IMR-90 (cell line): ENCODE measurements around the gene NPW. TPM values are rescaled to one million over a fixed set of nuclear protein-coding genes. Genes with fewer than 3 reads are reported as not detected.

ENCODE experiments used
- ATAC-seq: fragments of 200-7000 bp; cut with Tn5 transposase; 2 replicates; pipeline ENCODE4 v1.9.1; 2020; ENCODE audit warnings: low read depth, mild to moderate bottlenecking, moderate library complexity
- BruUV-seq: library from RNA; stranded (reverse); fragments of 400-500 nt; replicated peaks from 2 replicates; lab custom pipeline; 2021; lab: Mats Ljungman, UMichigan
- CTCF ChIA-PET: fragments of 300-600 bp; formaldehyde crosslinking; extraction: SDS; loops from one replicate; lab custom pipeline; 2021; ENCODE audit warnings: antibody characterized with exemption; lab: Yijun Ruan, JAX
- POLR2A ChIA-PET: fragments of 300-600 bp; sonication (Branson Sonifier 250); formaldehyde crosslinking; loops from one replicate; lab custom pipeline; 2022; ENCODE audit warnings: antibody characterized with exemption; ENCODE audit not compliant: unreplicated experiment; lab: Charles Lee
- DNase-seq: peaks from one replicate; pipeline ENCODE4 v3.0.0; 2013
- H2AFZ ChIP-seq: replicated peaks from 2 replicates; pipeline ENCODE3; 2013; ENCODE audit warnings: low read length, mild to moderate bottlenecking; ENCODE audit not compliant: poor library complexity
- H2AK5ac ChIP-seq: 2 replicates; pipeline ENCODE4 v1.6.1; 2013; ENCODE audit warnings: low read depth, low read length, inconsistent platforms
- H2AK9ac ChIP-seq: replicated peaks from 2 replicates; pipeline ENCODE3; 2013; ENCODE audit warnings: mild to moderate bottlenecking, low read depth, low read length, moderate library complexity; ENCODE audit not compliant: poor library complexity
- H2BK120ac ChIP-seq: 2 replicates; pipeline ENCODE4 v1.6.1; 2013; ENCODE audit warnings: low read depth, low read length, inconsistent platforms
- H2BK15ac ChIP-seq: 3 replicates; pipeline ENCODE4 v1.6.1; 2013; ENCODE audit warnings: low read depth, low read length, inconsistent platforms
- H2BK20ac ChIP-seq: 2 replicates; pipeline ENCODE4 v1.6.1; 2013; ENCODE audit warnings: low read depth, mild to moderate bottlenecking, inconsistent platforms, low read length, moderate library complexity
- H2BK5ac ChIP-seq: 2 replicates; pipeline ENCODE4 v1.6.1; 2013; ENCODE audit warnings: mild to moderate bottlenecking, low read depth, low read length, inconsistent platforms; ENCODE audit not compliant: poor library complexity, severe bottlenecking
- H3K14ac ChIP-seq: replicated peaks from 2 replicates; pipeline ENCODE4 v1.6.1; 2013; ENCODE audit warnings: low read depth, low read length, inconsistent platforms
- H3K18ac ChIP-seq: 2 replicates; pipeline ENCODE4 v1.6.1; 2013; ENCODE audit warnings: low read depth, low read length, control low read depth
- H3K23ac ChIP-seq: 2 replicates; pipeline ENCODE4 v1.6.1; 2013; ENCODE audit warnings: low read depth, low read length, inconsistent platforms
- H3K27ac ChIP-seq: 2 replicates; pipeline ENCODE4 v1.5.1; 2013; ENCODE audit warnings: mild to moderate bottlenecking, control low read depth, low read length; ENCODE audit not compliant: insufficient read depth
- H3K27me3 ChIP-seq: 2 replicates; pipeline ENCODE4 v1.6.1; 2013; ENCODE audit warnings: low read length; ENCODE audit not compliant: control insufficient read depth, insufficient read depth
- H3K36me3 ChIP-seq: 2 replicates; pipeline ENCODE4 v1.6.1; 2013; ENCODE audit warnings: low read length, mixed read lengths; ENCODE audit not compliant: control insufficient read depth, insufficient read depth
- H3K4ac ChIP-seq: 2 replicates; pipeline ENCODE4 v1.6.1; 2013; ENCODE audit warnings: low read depth, low read length, inconsistent platforms
- H3K4me1 ChIP-seq: 2 replicates; pipeline ENCODE4 v1.6.1; 2013; ENCODE audit warnings: low read length, mixed read lengths; ENCODE audit not compliant: control insufficient read depth, insufficient read depth
- H3K4me2 ChIP-seq: 2 replicates; pipeline ENCODE4 v1.6.1; 2013; ENCODE audit warnings: low read depth, mild to moderate bottlenecking, control low read depth, low read length, moderate library complexity
- H3K4me3 ChIP-seq: 2 replicates; pipeline ENCODE4 v1.5.1; 2013; ENCODE audit warnings: low read depth, mild to moderate bottlenecking, control low read depth, low read length, moderate library complexity; ENCODE audit not compliant: insufficient read depth
- H3K56ac ChIP-seq: 2 replicates; pipeline ENCODE4 v1.6.1; 2013; ENCODE audit warnings: low read length, inconsistent platforms; ENCODE audit not compliant: insufficient read depth; ENCODE audit errors: extremely low read depth
- H3K79me1 ChIP-seq, 2 experiments: 2 replicates each; pipeline ENCODE4 v1.6.1; 2013; ENCODE audit warnings: low read length in 2 of 2, inconsistent platforms in 1 of 2, low read depth in 1 of 2
- H3K9ac ChIP-seq: 2 replicates; pipeline ENCODE4 v1.6.1; 2013; ENCODE audit warnings: low read depth, low read length, control low read depth
- H3K9me1 ChIP-seq: 2 replicates; pipeline ENCODE4 v1.6.1; 2013; ENCODE audit warnings: low read length, inconsistent platforms; ENCODE audit not compliant: insufficient read depth
- H3K9me3 ChIP-seq: 2 replicates; pipeline ENCODE4 v1.6.1; 2013; ENCODE audit warnings: low read length; ENCODE audit not compliant: control insufficient read depth, insufficient read depth
- H4K20me1 ChIP-seq: 2 replicates; pipeline ENCODE4 v1.6.1; 2013; ENCODE audit warnings: low read length, inconsistent platforms; ENCODE audit not compliant: insufficient read depth
- H4K5ac ChIP-seq: 2 replicates; pipeline ENCODE4 v1.6.1; 2013; ENCODE audit warnings: mild to moderate bottlenecking, low read depth, low read length, control low read depth
- H4K8ac ChIP-seq, 2 experiments: 2 replicates each; pipeline ENCODE4 v1.6.1; 2013; ENCODE audit warnings: low read depth in 2 of 2, low read length in 2 of 2, control low read depth in 1 of 2, inconsistent platforms in 1 of 2
- H4K91ac ChIP-seq: 2 replicates; pipeline ENCODE4 v1.6.1; 2013; ENCODE audit warnings: low read depth, low read length, inconsistent platforms; ENCODE audit not compliant: insufficient read depth
- CEBPB ChIP-seq: IDR thresholded peaks from 2 replicates; pipeline ENCODE4 v1.6.1; 2012; ENCODE audit warnings: low read depth, low read length, improper control_type of control experiment
- CHD1 ChIP-seq: IDR thresholded peaks from 2 replicates; pipeline ENCODE4 v1.6.1; 2012; ENCODE audit warnings: low read depth, low read length, improper control_type of control experiment
- CTCF ChIP-seq: conservative IDR thresholded peaks from 2 replicates; pipeline ENCODE4 v1.5.1; 2012; ENCODE audit warnings: mild to moderate bottlenecking, low read depth, low read length, improper control_type of control experiment
- ELK1 ChIP-seq: fragments of 150-350 bp; IDR thresholded peaks from 2 replicates; pipeline ENCODE4 v1.6.1; 2016; ENCODE audit warnings: low read depth, mild to moderate bottlenecking, low read length, moderate library complexity, borderline replicate concordance
- MAFK ChIP-seq: IDR thresholded peaks from 2 replicates; pipeline ENCODE4 v1.6.1; 2012; ENCODE audit warnings: low read depth, low read length, improper control_type of control experiment
- MAZ ChIP-seq: IDR thresholded peaks from 2 replicates; pipeline ENCODE4 v1.6.1; 2012; ENCODE audit warnings: low read depth, mild to moderate bottlenecking, low read length, improper control_type of control experiment, moderate library complexity, borderline replicate concordance
- MXI1 ChIP-seq: IDR thresholded peaks from 2 replicates; pipeline ENCODE4 v1.6.1; 2012; ENCODE audit warnings: low read depth, mild to moderate bottlenecking, low read length, moderate library complexity, borderline replicate concordance
- POLR2A ChIP-seq: IDR thresholded peaks from 2 replicates; pipeline ENCODE4 v1.6.1; 2012; ENCODE audit warnings: mild to moderate bottlenecking, low read depth, low read length
- RAD21 ChIP-seq: IDR thresholded peaks from 2 replicates; pipeline ENCODE4 v1.6.1; 2012; ENCODE audit warnings: low read length, improper control_type of control experiment
- RCOR1 ChIP-seq: IDR thresholded peaks from 2 replicates; pipeline ENCODE4 v1.6.1; 2012; ENCODE audit warnings: mild to moderate bottlenecking, low read length, improper control_type of control experiment; ENCODE audit not compliant: insufficient replicate concordance
- RFX5 ChIP-seq: IDR thresholded peaks from 2 replicates; pipeline ENCODE4 v1.8.0; 2012; ENCODE audit warnings: low read depth, mild to moderate bottlenecking, low read length, moderate library complexity
- USF2 ChIP-seq: fragments of 150-350 bp; IDR thresholded peaks from 2 replicates; pipeline ENCODE4 v1.6.1; 2017; ENCODE audit warnings: mild to moderate bottlenecking, antibody characterized with exemption, low read length, low read depth
- WGBS, 2 experiments: methylation state at CpG; one replicate each; pipeline versions ENCODE4 v1.1.5 to v1.1.7; 2013; ENCODE audit warnings: missing lambda C conversion rate in 2 of 2; ENCODE audit not compliant: insufficient read length in 1 of 2; ENCODE audit errors: extremely low coverage in 2 of 2; 5-methylcytosine and 5-hydroxymethylcytosine counted together
- dilution Hi-C: fragments of 300-500 bp; cut with HindIII; formaldehyde crosslinking; loops from one replicate; pipeline ENCODE4 v1.14.3; 2018; ENCODE audit warnings: low sequenced_read_pairs; ENCODE audit not compliant: unreplicated experiment
- in situ Hi-C: fragments of 300-500 bp; cut with MboI; formaldehyde crosslinking; loops from 3 replicates; pipeline ENCODE4 v1.14.3; 2019; ENCODE audit warnings: low sequenced_read_pairs, inconsistent platforms, mixed read lengths
- intact Hi-C: fragments of 100-400 bp; cut with micrococcal nuclease; formaldehyde crosslinking; loops from 2 replicates; pipeline ENCODE4 v1.10.0; 2022
- polyA plus RNA-seq, 3 experiments: library from polyadenylated mRNA; depleted of rRNA; stranded (reverse); fragments of >200 nt; gene quantifications; 2 replicates each; pipeline ENCODE4 v1.2.3, GENCODE V29; 2012; ENCODE audit warnings: low replicate concordance in 1 of 3
- total RNA-seq: library from RNA; depleted of rRNA; stranded (reverse); fragments of >200 nt; gene quantifications from 2 replicates; pipeline ENCODE4 v1.2.3, GENCODE V29; 2012

Gene NPW
- total and polyA plus RNA-seq, 2 of the 4 experiments (the other 2 are of a cell fraction) = 0.18 to 2.0 TPM

DNA sequence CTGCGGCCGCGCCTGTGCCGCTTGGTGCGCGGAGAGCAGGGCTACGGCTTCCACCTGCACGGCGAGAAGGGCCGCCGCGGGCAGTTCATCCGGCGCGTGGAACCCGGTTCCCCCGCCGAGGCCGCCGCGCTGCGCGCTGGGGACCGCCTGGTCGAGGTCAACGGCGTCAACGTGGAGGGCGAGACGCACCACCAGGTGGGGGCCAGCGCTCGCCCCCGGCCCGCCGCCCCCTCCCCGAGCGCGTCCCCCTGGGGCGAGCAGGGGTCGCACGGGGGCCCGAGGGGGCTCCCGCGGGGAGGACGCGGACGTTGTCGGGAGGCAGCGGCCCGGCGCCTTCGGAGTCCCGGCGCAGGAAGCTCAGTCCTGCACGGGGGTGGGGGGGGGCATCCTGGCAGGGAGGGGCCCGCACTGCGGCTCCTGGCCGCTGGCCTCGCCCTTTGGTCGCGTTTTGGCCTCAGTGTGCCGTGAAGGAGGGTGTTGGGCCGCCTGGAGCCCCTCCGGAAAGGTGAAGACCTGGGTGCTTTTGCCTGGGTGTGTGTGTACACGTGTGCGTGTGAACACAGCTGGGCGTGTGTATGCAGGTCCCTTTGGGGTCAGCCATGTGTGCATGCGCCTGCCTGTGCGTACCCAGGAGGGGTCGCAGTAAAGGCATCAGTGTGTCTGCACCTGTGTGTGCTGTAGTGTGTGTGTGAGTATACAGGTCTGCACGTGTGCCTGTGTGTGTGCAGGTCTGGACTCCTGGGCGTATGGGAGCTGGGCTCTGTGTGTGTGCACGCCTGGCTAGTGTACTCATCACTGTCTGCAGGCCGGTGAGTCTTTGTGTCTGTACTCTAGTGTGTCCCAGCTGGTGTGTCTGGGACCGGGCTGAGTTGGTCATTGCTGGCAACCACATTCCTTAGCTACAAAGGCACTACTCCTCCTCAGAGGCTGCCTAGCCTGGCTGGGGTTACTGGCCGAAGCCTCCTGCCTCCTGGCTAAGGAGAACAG, 7.7 kb downstream of the NPW start:
- H2AFZ ChIP-seq = peak overlapping the region; percentile 78
- ATAC-seq = peak; percentile 7
- no peak overlapping the region for H2BK20ac ChIP-seq
- TF ChIP-seq ELK1 (no peak), RCOR1 (peak; percentile 53), RAD21 (peak; percentile 12; the same call in 1 of the 2 replicates), MXI1 (peak; percentile 64), CEBPB (no peak), MAZ (no peak; the same call in 1 of the 2 replicates), CTCF (no peak), MAFK (no peak), RFX5 (no peak), CHD1 (no peak), USF2 (no peak), POLR2A (no peak)

More for the DNA sequence above, 7.7 kb downstream of the NPW start:
- no peaks in the 10 kb centered on the region for H3K27me3 ChIP-seq
- peaks cover 9% of the 10 kb centered on the region for H3K9me1 ChIP-seq
- BruUV-seq = no TSS peak
- peak overlapping the region; percentile 77 for H2AK9ac ChIP-seq
- H3K4ac ChIP-seq = peak overlapping the region; percentile 93
- dilution Hi-C loops (no loop called here), in situ Hi-C loops (no loop called here), intact Hi-C loops (no loop called here)
- H4K91ac ChIP-seq = peak overlapping the region; percentile 63
- peaks cover 6 to 48% of the 10 kb centered on the region in 2 experiments for H3K79me1 ChIP-seq
- peak overlapping the region; percentile 38 for H3K27ac ChIP-seq
- ChIA-PET POLR2A (interaction anchor here (0.6 kb wide), 1 partner anchor 130 kb away, joined by 6 read pairs; no protein-coding TSS in a partner anchor), CTCF (interaction anchor here (1.3 kb wide), 1 partner anchor 23 kb away, joined by 5 read pairs; no protein-coding TSS in a partner anchor)
- H4K8ac ChIP-seq = peak overlapping the region in 1 of 2 experiments; percentile 66; a peak in 1 of 4 replicates
- H4K20me1 ChIP-seq = peaks cover 15% of the 10 kb centered on the region
- peak overlapping the region; percentile 37; the same call in 1 of the 2 replicates for H2BK120ac ChIP-seq
- peak overlapping the region; percentile 69; the same call in 1 of the 3 replicates for H2BK15ac ChIP-seq
- peak overlapping the region; percentile 96 for H3K4me2 ChIP-seq
- H3K18ac ChIP-seq = peak overlapping the region; percentile 5; the same call in 1 of the 2 replicates
- H4K5ac ChIP-seq = peak overlapping the region; percentile 2; the same call in 1 of the 2 replicates
- peak; percentile 59 for DNase-seq
- 5% methylated on average over 44 of the region's 76 CpGs; no CpG with 5 or more reads in 1 of the 2 experiments for WGBS, 2 experiments
- H3K4me3 ChIP-seq = peak overlapping the region; percentile 70
- H3K56ac ChIP-seq = no peak overlapping the region; the same call in 1 of the 2 replicates
- peaks cover 22% of the 10 kb centered on the region for H3K4me1 ChIP-seq
- H2AK5ac ChIP-seq = peak overlapping the region; percentile 99
- peak overlapping the region; percentile 97 for H3K14ac ChIP-seq
- H3K9ac ChIP-seq = peak overlapping the region; percentile 80
- H3K9me3 ChIP-seq = no peaks in the 10 kb centered on the region
- H3K23ac ChIP-seq = peak overlapping the region; percentile 94
- H3K36me3 ChIP-seq = peaks cover 18% of the 10 kb centered on the region
- H2BK5ac ChIP-seq = peak overlapping the region; percentile 62
